Gastrocnemius medialis (tissue), 4 donors: Measurements from ENCODE around the gene MEIS1. TPM values are rescaled to one million over a fixed set of nuclear protein-coding genes. Genes with fewer than 3 reads are reported as not detected.

ENCODE experiments used
- ATAC-seq, 2 donors: fragments of 150-250 bp; one replicate each; pipeline ENCODE4 v1.9.1; 2016
- DNase-seq, 2 donors: peaks; one replicate each; pipeline ENCODE4 v3.0.0-alpha.2; 2019
- H3K27ac ChIP-seq, 4 donors: fragments of 200-600 bp; sonication (generic); 1 replicate in 1 of 4; 2 replicates in 3 of 4; pipeline ENCODE4 v1.5.1; 2016 to 2018; ENCODE audit warnings: mild to moderate bottlenecking in 2 of 4, moderate library complexity in 1 of 4
- H3K27me3 ChIP-seq, 3 donors: fragments of 200-600 bp; sonication (generic) in 2 of 3; 1 replicate in 1 of 3; 2 replicates in 2 of 3; pipeline versions ENCODE4 v1.5.1 to v1.6.0; 2016 to 2019; ENCODE audit warnings: mild to moderate bottlenecking in 1 of 3, moderate library complexity in 1 of 3
- H3K36me3 ChIP-seq, 2 donors: fragments of 200-600 bp; sonication (generic) in 1 of 2; one replicate each; pipeline ENCODE4 v1.5.1; 2017 to 2018
- H3K4me1 ChIP-seq, 2 donors: fragments of 200-600 bp; sonication (generic) in 1 of 2; one replicate each; pipeline ENCODE4 v1.5.1; 2016 to 2017; ENCODE audit warnings: mild to moderate bottlenecking in 2 of 2
- H3K4me3 ChIP-seq, 4 donors: fragments of 200-600 bp; sonication (generic) in 3 of 4; 1 replicate in 1 of 4; 2 replicates in 3 of 4; pipeline ENCODE4 v1.5.1; 2016 to 2019; ENCODE audit warnings: mild to moderate bottlenecking in 2 of 4
- H3K9me3 ChIP-seq, 3 donors: fragments of 200-600 bp; sonication (generic) in 2 of 3; 1 replicate in 1 of 3; 2 replicates in 2 of 3; pipeline ENCODE4 v1.5.1; 2016 to 2019
- CTCF ChIP-seq, 5 experiments: fragments of 450-650 bp in 3 of 5; fragments of 200-600 bp in 2 of 5; sonication (generic) in 2 of 5; IDR thresholded peaks in 4 of 5; conservative IDR thresholded peaks in 1 of 5; 1 replicate in 4 of 5; 2 replicates in 1 of 5; pipeline ENCODE4 v1.5.1; 2016 to 2019; ENCODE audit warnings: antibody characterized with exemption in 5 of 5, mild to moderate bottlenecking in 3 of 5, moderate library complexity in 3 of 5
- POLR2A ChIP-seq, 2 donors: fragments of 450-650 bp; IDR thresholded peaks; one replicate each; pipeline ENCODE4 v1.6.1; 2017; ENCODE audit warnings: antibody characterized with exemption in 2 of 2, mild to moderate bottlenecking in 2 of 2, moderate library complexity in 2 of 2
- in situ Hi-C, 4 donors: fragments of 200-750 bp; cut with MboI; loops; one replicate each; pipeline versions ENCODE4 v1.15.0 to v1.8.0; 2017; ENCODE audit warnings: low sequenced_read_pairs in 4 of 4
- intact Hi-C: fragments of 100-400 bp; cut with DNase I; formaldehyde crosslinking; loops from one replicate; pipeline ENCODE4 v1.15.1; 2023; ENCODE audit warnings: low total_unique reads
- total RNA-seq, 4 donors: library from RNA; depleted of rRNA; stranded (reverse); fragments of >200 nt; gene quantifications; one replicate each; pipeline versions ENCODE4 v1.1.0 to v1.2.3, GENCODE V29; 2016

MEIS1 gene
- total RNA-seq, 4 donors from 2014 or later = 1.3 to 8.2 (median 2.0) TPM

- DNase-seq (no peak), ATAC-seq (no peak)
- TF ChIP-seq CTCF (IDR thresholded peaks at IDR 0.05 in 4 of 5, conservative IDR thresholded peaks at IDR 0.05 in 1 of 5) = no peak
- TF ChIP-seq POLR2A (IDR thresholded peaks at IDR 0.05) = no peak
- Histone ChIP-seq H3K9me3 (no peaks in the 10 kb centered on the region), H3K4me3 (no peak overlapping the region), H3K4me1 (peaks cover 2 to 12% of the 10 kb centered on the region in 2 donors), H3K27ac (no peak overlapping the region), H3K36me3 (no peaks in the 10 kb centered on the region), H3K27me3 (peaks cover 13 to 30% (median 25%) of the 10 kb centered on the region in 3 donors)
- intact Hi-C loops (loop anchor here (5.0 to 10.0 kb wide), 6 partner anchors 128 to 1786 kb away; partner anchors contain the start of genes C1D, ETAA1 and SPRED2), in situ Hi-C loops (loop anchor here (5.0 to 25.0 kb wide), 5 partner anchors 152 to 1607 kb away; no protein-coding TSS in a partner anchor)
Measured at GRCh38 chr2:66430505-66431273, 4.2 kb upstream of the MEIS1 start.

- no peak overlapping the region for H3K27ac ChIP-seq
- no peaks in the 10 kb centered on the region for H3K9me3 ChIP-seq
- intact Hi-C loops (loop anchor here (5.0 to 10.0 kb wide), 6 partner anchors 129 to 1786 kb away; partner anchors contain the start of genes C1D, ETAA1 and SPRED2), in situ Hi-C loops (loop anchor here (5.0 to 25.0 kb wide), 5 partner anchors 151 to 1606 kb away; no protein-coding TSS in a partner anchor)
- H3K36me3 ChIP-seq = no peaks in the 10 kb centered on the region
- TF ChIP-seq POLR2A (IDR thresholded peaks at IDR 0.05) = no peak
- TF ChIP-seq CTCF (IDR thresholded peaks at IDR 0.05 in 4 of 5, conservative IDR thresholded peaks at IDR 0.05 in 1 of 5) = no peak
- no peak overlapping the region for H3K4me3 ChIP-seq
- ATAC-seq = no peak
- H3K4me1 ChIP-seq = peaks cover 6 to 8% of the 10 kb centered on the region in 2 donors
- H3K27me3 ChIP-seq = peaks cover 7 to 25% (median 19%) of the 10 kb centered on the region in 3 donors
- no peak for DNase-seq
Measured at GRCh38 chr2:66431274-66431642, 3.7 kb upstream of the MEIS1 start.

- Histone ChIP-seq H3K36me3 (no peaks in the 10 kb centered on the region), H3K27me3 (peaks cover 0 to 17% (median 12%) of the 10 kb centered on the region in 3 donors), H3K27ac (no peak overlapping the region), H3K9me3 (no peaks in the 10 kb centered on the region), H3K4me1 (peaks cover 0 to 15% of the 10 kb centered on the region in 2 donors), H3K4me3 (peak overlapping the region in 3 of 4 donors; percentile 87 to 96 (median 88))
- DNase-seq (no peak), ATAC-seq (no peak)
- in situ Hi-C loops (loop anchor here (5.0 to 25.0 kb wide), 5 partner anchors 150 to 1605 kb away; no protein-coding TSS in a partner anchor), intact Hi-C loops (loop anchor here (5.0 to 10.0 kb wide), 6 partner anchors 130 to 1787 kb away; partner anchors contain the start of genes C1D, ETAA1 and SPRED2)
- no peak for TF ChIP-seq POLR2A (IDR thresholded peaks at IDR 0.05)
- TF ChIP-seq CTCF (IDR thresholded peaks at IDR 0.05 in 4 of 5, conservative IDR thresholded peaks at IDR 0.05 in 1 of 5) = no peak
Measured at GRCh38 chr2:66431846-66432587, 2.9 kb upstream of the MEIS1 start.

GRCh38 chr2:66432801-66433694, 1.9 kb upstream of the MEIS1 start:
- Histone ChIP-seq H3K27me3 (peaks cover 0 to 7% (median 7%) of the 10 kb centered on the region in 3 donors), H3K36me3 (no peaks in the 10 kb centered on the region), H3K9me3 (no peaks in the 10 kb centered on the region), H3K27ac (peak overlapping the region; percentile 83 to 89 (median 87)), H3K4me1 (peaks cover 0 to 18% of the 10 kb centered on the region in 2 donors), H3K4me3 (peak overlapping the region; percentile 80 to 96 (median 88))
- DNase-seq (peak; percentile 79 to 87), ATAC-seq (peak; percentile 82)
- intact Hi-C loops (loop anchor here (1.0 to 10.0 kb wide), 7 partner anchors 131 to 1788 kb away; partner anchors contain the start of genes C1D, ETAA1 and SPRED2), in situ Hi-C loops (loop anchor here (5.0 to 25.0 kb wide), 5 partner anchors 149 to 1604 kb away; no protein-coding TSS in a partner anchor)
- TF ChIP-seq CTCF (IDR thresholded peaks at IDR 0.05 in 4 of 5, conservative IDR thresholded peaks at IDR 0.05 in 1 of 5) = no peak
- peak in 1 of 2 donors; percentile 21 for TF ChIP-seq POLR2A (IDR thresholded peaks at IDR 0.05)
